Measurements from ENCODE around the gene ABCD3.
"Not testable (repeated sequence)": the region's sequence is repeated elsewhere in the genome, so short reads cannot be mapped to it uniquely, and the experiment has no call there.

Gene ABCD3

DNA sequence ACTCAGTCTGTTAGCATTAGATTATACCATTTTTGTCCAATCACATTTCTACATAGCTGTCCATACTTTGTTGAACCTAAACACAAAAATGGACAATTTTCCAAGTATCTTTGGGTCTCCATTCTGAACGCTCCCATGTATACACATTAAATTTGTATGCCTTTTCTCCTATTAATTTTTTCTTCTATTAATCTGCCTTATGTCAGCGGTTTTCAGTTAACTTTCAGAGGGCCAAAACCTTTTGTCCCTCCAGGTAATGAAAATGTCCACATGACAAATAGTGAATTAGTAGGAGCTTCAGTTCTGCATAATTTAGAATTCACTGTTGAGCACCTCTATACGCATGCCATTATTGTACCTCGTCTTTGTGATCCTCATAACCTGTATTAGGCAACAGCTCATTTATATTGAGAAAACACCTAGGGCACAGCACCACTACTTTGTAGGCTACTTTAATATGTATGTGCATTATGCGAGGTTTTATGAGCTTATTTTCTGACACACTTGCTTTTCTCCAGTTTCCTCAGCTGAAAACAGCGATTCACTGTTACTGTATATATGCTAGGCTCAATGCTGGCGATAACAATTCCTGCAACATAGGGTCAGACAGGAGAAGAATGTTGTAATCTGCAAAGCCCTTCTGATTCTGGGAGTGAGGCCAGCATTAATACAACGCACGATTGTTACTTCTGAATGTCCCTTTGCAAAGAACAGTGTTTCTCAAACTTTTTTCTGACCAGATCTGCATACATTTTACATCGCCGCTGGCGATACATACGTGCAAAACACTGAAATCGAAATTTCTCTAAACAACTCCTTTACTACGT is 1.1 kb upstream of the ABCD3 start:
- DNase-seq, result no peak

DNA sequence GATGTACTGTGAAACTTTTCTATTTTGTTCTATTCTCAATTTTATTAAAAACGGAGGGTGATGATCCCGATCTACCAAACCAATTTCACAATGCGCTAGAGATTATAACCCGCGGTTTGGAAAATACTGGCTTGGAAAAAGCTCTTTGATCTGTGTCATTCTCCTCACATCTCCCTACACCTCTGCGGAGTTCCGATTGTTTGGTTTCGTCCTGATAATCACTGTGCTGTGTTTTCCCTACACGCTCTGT is 536 bp upstream of the ABCD3 start:
- DNase-seq, result no peak

DNA sequence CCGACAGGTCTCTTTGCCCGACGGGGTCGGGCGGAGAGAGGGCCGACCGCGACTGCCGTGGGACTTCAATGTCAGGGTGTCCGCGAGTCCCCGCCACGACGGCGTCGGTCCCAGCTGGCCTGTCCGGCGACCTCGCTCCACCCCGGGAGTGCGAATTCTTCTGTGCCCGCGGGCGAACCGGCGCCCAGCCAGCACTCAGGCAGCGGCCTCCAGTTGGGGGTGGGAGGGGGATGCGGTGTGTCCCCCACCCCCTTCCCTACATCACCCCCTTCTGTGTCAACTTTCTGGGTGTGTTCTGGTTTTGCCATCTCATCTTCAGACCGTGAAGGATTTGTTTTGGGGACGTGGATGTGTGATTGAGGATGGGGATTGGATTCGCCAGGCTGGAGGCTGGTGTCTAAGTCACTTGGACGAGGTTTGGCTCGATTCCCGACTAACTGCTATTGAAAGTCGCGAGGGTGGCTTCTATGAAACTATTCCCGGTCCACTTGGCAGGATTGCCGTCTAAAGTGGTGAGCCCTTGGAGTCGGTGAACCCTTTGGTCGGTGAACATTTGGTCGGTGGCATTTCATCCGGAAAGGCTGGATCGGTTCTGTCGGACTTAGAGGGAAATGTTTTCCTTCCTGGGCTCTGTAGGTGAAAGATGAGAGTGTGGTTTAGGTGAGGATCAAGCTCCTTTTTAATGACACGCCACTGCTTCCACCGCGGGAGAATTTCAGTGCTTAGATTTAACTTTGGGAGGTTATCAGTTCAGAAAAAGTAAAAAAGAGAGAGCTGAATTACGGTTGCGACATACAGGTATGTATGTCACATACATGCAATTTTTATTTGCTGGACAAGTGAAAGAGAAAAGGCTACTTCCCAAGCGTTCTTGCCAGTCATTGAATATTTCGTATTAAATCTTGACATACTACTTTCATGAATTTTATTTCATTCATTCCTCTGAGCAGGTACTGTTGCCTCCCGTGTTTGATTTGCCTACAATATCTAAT is 771 bp downstream of the ABCD3 start:
- DNase-seq, result no peak

DNA sequence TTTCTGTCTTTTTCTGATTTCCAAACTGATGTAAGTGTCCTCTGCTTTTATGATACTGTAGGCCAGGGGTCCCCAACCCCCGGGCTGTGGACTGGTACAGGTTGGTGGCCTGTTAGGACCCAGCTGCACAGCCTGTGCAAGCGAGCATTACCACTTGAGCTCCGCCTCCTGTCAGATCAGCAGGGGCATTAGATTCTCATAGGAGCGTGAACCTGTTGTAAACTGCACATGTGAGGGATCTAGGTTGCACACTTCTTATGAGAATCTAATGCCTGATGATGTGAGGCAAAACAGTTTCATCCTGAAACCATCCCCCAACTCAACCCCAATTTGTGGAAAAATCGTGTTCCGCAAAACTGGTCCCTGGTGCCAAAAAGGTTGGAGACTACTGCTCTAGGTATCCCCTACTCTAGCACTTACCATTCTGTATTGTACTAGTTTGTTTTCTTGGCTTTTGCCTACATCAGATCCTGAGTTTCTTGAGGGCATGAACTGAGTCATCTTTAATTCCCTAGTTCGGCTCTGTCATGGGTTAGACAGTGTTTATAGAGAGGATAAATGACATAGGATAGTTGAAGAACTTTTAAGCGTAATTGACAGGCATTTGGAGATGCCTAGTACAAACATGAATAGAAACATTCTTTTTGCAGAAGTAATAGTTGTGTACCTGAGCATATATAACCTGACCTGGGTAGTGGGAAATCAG is 4.1 kb downstream of the ABCD3 start:
- DNase-seq, result no peak

DNA sequence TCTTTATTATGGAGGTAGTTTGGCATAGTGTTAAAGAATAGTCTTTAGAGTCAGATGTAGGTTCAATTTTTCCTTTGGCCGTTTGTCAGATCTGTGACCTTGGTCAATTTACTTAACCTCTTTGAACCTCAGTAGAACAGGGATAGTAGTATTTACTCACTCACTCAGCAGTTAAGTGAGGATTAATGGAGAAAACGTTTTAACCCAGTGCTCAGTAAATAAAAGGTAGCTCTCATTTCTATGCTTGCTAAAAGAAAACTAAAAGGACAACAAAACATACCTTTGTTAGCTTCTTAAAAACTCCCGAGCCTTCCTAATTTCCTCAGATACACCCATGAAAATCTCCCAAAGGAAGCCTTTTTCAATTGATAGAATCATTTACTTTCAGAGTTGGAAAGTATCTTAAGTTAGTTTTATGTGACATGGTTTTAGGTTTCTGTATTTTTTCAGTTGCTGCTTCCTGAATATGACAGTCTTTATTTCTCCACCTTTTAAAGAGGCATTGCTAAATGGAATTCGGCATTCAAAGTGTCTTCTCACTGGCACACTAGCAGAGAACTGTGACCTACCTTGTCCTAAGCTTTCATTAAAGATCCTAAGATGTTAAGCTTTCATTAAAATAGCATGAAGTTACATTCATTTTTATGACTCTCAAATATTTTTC is 7.8 kb downstream of the ABCD3 start:
- DNase-seq, result no peak

DNA sequence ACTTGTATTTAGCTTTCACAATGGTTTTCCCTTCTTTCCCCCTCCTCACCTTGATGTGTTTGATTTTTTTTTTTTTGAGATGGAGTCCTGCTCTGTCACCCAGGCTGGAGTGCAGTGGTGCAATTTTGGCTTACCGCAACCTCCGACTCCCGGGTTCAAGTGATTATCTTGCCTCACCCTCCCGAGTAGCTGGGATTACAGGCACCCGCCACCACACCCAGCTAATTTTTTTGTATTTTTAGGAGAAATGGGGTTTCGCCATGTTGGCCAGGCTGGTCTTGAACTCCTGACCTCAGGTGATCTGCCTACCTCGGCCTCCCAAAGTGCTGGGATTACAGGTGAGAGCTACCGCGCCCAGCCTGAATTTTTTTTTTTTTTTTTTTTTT is 8.3 kb downstream of the ABCD3 start:
- not testable (repeated sequence) for DNase-seq

DNA sequence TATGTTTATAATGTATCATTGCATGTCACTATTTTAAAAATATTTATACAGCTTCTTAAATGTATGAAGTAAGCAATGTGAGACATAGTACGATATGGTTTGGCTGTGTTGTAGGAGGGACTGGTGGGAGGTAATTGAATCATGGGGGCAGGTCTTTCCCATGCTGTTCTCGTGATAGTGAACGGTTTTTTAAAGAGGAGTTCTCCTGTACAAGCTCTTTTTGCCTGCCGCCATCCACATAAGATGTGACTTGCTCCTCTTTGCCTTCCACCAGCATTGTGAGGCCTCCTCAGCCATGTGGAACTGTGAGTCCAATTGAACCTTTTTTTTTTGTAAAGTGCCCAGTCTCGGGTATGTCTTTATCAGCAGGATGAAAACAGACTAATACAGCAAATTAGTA is 10.3 kb downstream of the ABCD3 start:
- no peak for DNase-seq

DNA sequence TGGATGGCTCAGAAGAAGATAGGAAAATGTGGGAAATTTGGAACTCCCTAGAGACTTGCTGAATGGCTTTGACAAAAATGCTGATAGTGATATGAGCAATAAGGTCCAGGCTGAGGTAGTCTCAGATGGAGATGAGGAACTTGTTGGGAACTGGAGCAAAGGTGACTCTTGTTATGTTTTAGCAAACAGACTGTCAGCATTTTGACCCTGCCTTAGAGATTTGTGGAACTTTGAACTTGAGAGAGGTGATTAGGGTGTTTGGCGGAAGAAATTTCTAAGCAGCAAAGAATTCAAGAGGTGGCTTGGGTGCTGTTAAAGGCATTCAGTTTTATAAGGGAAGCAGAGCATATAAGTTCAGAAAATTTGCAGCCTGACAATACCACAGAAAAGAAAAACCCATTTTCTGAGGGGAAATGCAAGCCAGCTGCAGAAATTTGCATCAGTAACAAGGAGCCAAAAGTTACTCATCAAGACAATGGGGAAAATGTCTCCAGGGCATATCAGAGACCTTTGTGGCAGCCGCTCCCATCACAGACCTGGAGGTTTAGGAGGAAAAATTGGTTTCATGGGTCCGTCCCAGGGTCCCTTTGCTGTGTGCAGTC is 10.8 kb downstream of the ABCD3 start:
- not testable (repeated sequence) for DNase-seq

DNA sequence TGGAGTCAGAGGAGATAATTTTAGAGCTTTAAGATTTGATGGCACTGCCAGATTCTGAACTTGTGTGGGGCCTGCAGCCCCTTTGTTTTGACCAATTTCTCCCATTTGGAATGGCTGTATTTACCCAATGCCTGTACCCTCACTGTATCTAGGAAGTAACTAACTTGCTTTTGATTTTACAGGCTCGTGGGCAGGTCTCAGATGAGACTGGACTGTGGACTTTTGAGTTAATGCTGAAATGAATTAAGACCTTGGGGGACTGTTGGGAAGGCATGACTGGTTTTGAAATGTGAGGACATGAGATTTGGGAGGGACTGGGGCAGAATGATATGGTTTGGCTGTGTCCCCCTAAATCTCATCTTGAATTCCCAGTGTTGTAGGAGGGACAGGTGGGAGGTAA is 11.9 kb downstream of the ABCD3 start:
- DNase-seq, result not testable (repeated sequence)

DNA sequence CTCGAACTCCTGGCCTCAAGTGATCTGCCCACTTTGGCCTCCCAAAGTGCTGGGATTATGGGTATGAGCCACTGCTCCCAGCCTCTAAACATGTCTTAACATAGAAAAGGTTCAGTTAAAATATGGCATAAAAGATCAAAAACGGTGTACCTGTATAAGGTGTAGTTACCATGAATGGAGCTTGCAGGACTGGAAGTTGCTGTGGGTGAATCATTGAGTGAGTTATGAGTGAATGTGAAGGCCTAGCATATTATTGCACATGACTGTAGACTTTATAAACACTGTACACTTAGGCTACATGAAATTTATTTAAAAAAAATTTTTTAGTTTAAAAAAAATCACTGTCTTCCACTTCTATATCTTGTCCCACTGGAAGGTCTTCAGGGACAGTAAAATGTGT is 15.7 kb downstream of the ABCD3 start:
- DNase-seq, result no peak

DNA sequence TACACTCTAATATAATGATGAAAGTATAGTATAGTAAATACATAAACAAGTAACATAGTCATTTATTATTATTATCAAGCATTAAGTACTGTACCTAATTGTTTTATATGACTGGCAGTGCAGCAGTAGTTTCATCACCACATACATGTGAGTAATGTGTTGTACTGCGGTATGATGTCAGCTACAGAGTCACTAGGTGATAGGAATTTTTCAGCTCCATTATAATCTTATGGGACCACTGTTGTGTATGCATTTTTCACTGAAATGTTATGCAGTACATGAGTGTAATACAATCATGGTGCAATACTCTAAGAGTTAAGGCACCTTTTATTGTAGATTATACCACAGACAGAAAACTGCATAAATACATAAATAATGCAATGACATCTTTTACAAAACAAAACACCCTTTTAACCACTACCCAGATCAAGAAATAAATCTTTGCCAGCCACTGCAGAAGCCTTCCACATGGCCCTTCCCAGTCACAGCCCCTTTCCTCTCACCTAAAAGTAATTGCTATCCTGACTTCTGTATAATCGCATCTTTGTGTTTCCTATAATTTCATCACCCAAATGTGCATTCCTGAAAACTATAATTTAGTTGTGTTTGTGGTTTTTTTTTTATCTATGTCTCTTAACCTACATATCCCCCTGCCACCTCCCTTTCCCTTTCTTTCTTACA is 16.3 kb downstream of the ABCD3 start:
- no peak for DNase-seq

DNA sequence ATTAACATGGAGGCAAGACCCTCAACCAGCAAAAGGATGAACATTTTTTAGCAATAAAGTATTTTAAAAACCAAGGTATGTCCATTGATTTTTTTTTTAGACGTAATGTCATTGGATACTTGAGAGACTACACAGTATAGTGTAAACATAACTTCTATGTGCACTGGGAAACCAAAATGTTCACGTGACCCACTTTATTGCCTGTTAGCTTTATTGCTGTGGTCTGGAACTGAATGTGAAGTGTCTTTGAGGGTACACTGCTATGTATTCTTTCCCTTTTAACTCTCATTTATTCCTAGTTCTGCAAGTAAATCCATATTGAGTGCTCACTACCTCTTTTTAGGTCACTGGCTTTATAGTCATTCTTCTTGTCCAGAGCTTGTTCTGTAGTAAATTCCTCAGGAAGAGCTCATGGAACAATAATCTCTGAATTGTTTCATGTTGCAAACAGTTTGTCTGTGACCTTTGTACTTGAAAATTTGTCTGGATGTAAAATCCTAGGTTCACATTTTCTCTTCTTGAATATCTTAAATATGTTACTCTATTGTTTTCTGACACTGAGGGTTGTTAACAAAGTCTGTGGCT is 20.6 kb downstream of the ABCD3 start:
- DNase-seq, result no peak

DNA sequence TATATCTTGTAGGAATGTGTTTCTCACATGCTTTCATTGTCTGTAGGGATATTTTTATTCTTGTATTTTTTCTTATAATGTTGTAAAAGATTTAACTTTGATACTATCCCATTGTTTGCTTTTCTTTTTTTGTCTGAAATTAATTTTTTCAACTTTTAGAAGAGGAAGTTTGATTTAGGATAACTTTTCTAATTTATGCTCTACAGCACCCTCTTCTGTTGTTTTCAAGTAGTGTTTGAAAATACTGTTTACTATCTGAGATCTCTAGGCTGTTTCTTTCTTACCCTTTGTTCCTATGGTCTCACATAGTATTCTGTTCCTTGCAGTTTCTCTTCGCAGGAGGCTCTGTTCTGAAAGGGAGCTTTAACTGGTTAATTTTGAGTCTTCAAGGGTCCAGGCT is 21.9 kb downstream of the ABCD3 start:
- no peak for DNase-seq

DNA sequence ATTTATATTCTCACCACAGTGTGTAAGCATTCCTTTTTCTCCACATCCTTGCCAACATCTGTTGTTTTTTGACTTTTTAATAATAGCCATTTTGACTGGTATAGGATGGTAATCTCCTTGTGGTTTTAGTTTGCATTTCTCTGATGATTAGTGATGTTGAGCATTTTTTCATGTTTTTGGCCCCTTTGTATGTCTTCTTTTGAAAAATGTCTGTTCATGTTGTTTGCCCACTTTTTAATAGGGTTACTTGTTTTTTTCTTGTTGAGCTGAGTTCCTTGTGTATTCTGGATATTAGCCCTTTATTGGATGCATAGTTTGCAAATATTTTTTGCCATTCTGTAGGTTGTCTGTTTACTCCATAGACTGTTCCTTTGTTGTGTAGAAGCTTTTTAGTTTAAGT is 24.9 kb downstream of the ABCD3 start:
- DNase-seq, result not testable (repeated sequence)

DNA sequence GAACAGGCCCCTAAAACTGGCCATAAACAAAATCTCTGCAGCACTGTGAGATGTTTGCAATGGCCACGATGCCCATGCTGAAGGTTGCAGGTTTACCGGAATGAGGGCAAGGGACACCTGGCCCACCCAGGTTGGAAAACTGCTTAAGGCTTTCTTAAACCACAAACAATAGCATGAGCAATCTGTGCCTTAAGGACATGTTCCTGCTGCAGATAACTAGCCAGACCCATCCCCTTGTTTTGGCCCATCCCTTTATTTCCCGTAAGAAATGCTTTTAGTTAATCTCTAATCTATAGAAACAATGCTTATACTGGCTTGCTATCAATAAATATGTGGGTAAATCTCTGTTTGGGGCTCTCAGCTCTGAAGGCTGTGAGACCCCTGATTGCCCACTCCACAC is 26.6 kb downstream of the ABCD3 start:
- not testable (repeated sequence) for DNase-seq

DNA sequence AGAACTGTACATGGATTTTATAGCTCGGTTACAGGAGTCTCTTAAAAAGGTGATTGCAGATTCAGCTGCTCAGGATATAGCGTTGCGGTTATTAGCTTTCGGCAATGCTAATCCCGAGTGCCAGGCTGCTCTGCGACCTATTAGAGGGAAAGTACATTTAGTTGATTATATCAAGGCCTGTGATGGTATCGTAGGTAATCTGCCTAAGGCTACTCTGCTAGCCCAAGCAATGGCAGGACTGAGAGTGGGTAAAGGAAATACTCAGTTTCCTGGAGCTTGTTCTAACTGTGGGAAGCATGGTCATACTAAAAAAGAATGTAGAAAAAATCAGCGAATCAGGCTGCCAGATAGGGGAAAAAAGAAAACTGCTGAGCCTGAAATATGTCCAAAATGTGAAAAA is 27.5 kb downstream of the ABCD3 start:
- DNase-seq, result not testable (repeated sequence)

DNA sequence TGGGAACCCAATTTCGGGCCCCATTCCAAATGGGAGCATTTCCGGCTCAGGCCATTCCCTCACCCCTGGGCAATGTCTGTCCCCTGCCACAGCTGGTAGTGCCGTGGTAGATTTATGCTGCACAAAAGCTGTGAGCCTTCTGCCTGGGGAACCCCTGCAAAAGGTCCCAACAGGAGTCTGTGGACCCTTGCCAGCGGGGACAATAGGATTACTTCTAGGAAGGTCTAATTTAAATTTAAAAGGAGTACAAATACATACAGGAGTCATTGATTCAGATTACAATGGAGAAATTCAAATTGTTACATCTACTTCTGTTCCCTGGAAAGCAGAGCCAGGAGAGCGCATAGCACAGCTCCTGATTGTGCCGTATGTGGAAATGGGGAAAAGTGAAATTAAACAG is 28.0 kb downstream of the ABCD3 start:
- not testable (repeated sequence) for DNase-seq

DNA sequence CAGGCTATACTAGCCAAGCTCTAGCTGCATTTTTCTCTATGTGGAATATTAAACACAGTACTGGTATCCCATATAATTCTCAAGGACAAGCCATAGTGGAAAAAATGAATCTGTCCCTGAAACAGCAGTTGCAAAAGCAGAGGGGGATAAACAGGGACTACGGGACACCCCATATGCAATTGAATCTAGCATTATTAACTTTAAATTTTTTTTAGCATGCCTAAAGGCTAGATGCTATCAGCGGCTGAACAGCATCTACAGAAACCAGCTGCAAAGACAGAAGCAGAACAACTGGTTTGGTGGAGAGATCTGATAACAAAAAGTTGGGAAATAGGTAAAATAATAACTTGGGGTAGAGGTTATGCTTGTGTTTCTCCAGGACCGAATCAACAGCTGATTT is 30.6 kb downstream of the ABCD3 start:
- DNase-seq, result not testable (repeated sequence)

DNA sequence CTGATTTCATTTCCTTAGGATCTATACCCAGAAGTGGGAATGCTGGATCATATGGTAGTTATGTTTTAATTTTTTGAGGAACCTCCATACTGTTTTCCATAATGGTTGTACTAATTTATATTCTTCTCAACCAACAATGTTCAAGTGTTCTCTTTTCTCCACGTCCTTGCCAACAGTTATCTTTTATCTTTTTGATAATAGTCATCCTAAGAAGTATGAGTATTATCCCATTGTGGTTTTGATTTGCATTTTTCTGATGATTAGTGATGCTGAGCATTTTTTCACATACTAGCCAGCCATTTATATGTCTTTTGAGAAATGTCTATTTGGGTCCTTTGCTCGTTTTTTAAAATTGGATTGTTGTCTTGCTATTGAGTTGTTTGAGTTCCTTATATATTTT is 38.5 kb downstream of the ABCD3 start:
- DNase-seq, result no peak

DNA sequence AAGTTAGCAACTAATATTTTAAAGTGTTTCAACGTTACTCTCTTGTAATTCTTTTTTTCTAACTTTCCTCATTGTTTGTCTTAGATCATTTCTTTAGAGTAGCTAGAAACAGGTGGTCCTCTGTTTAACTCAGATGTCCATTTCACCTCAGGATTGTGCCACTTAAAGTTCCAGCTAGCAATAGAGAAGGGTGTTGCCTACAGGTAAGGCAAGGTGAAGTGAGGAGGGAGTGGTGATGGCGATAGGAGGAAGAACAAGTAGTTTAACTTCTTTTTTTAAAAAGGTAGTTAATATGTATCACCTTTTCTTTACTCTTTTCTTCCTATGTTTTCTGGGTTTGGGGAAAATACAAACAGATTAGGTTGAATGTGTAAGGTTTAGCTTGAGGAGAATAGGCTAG is 44.4 kb downstream of the ABCD3 start:
- DNase-seq, result no peak

DNA sequence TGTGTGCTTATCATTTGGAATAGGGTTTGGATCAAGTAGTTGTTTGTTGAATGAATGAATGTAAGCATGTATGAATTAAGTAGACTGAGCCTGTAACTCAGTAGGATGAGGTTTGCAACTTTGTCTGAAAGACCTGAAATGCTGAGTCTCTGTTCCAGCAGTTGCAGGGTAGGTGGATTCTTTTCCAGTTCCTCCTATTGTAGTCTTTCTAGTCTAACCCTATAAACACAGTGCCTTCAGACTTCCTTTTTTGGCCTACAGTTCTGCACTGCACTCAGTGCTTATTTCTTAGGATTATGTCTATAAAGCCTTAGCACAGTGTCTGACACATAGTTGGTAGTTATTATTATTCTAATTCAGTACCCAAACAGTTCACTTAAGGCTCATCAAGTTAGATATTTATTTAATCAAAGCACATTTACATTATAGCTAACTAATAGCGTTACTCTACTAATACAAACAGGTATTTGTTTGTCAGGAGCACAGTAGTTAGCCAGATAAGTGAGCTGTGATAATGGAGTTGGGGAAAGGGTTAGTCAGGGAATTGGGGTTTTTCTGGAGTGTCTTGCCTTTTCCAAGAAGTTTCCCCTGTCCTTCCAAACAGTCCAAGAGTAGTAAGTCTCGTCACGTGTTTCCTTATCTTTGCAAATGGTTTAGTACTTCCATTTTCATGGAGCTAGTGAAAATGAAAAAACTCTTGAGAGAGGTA is 45.0 kb downstream of the ABCD3 start:
- DNase-seq, result no peak

All from activated naive CD4-positive, alpha-beta T cell treated with anti-CD3 and anti-CD28 coated beads, Interleukin-2, amount 50 U/mL, for 16 hours (primary cell).